NCI-H146 treated with DMSO at 0.1 percent for 48 hours (cell line): ENCODE measurements around the gene RPAIN.

Experiments
- DNase-seq: peaks from one replicate; lab custom pipeline; 2025; ENCODE audit not compliant: unreplicated experiment; lab: John Stamatoyannopoulos, UW

The RPAIN gene

GRCh38 chr17:5481451-5481850, 61.5 kb downstream of the RPAIN start:
- DNase-seq = no peak
